Skeletal muscle tissue (tissue), 4 donors: ENCODE results near the gene TFAP2E. TPM values are rescaled to one million over a fixed set of nuclear protein-coding genes. Genes with fewer than 3 reads are reported as not detected.

Experiments
- H3K27ac ChIP-seq: one replicate; pipeline ENCODE4 v1.7.0; 2013; ENCODE audit warnings: mild to moderate bottlenecking, low read depth, low read length, inconsistent platforms
- H3K27me3 ChIP-seq, 3 donors: one replicate each; pipeline ENCODE4 v1.7.0; 2013; ENCODE audit warnings: low read length in 3 of 3; ENCODE audit not compliant: control insufficient read depth in 3 of 3, insufficient read depth in 3 of 3
- H3K36me3 ChIP-seq, 3 donors: one replicate each; pipeline ENCODE4 v1.7.0; 2013; ENCODE audit warnings: low read length in 3 of 3; ENCODE audit not compliant: control insufficient read depth in 3 of 3, insufficient read depth in 3 of 3
- H3K4me1 ChIP-seq, 3 donors: one replicate each; pipeline ENCODE4 v1.7.0; 2013; ENCODE audit warnings: low read length in 3 of 3, mild to moderate bottlenecking in 3 of 3; ENCODE audit not compliant: control insufficient read depth in 3 of 3, insufficient read depth in 3 of 3
- H3K4me3 ChIP-seq, 3 donors: one replicate each; pipeline ENCODE4 v1.7.0; 2013; ENCODE audit warnings: low read length in 3 of 3
- H3K9ac ChIP-seq, 3 donors: one replicate each; pipeline ENCODE4 v1.7.0; 2013; ENCODE audit warnings: low read length in 3 of 3, mild to moderate bottlenecking in 3 of 3, moderate library complexity in 2 of 3, low read depth in 1 of 3
- H3K9me3 ChIP-seq, 3 donors: one replicate each; pipeline ENCODE4 v1.7.0; 2013; ENCODE audit warnings: low read length in 3 of 3; ENCODE audit not compliant: control insufficient read depth in 3 of 3
- total RNA-seq: library from RNA; depleted of rRNA; stranded (reverse); fragments of >200 nt; gene quantifications from one replicate; pipeline ENCODE4 v1.2.3, GENCODE V29; 2014
- donor health status: Osteomylitis.

The TFAP2E gene
- total RNA-seq, 1 donor from 2014 or later = 0.52 TPM

- no peak overlapping the region for H3K9ac ChIP-seq
- no peaks in the 10 kb centered on the region for H3K27me3 ChIP-seq
- H3K36me3 ChIP-seq = no peaks in the 10 kb centered on the region
- peaks cover 26 to 44% (median 38%) of the 10 kb centered on the region in 3 donors for H3K4me1 ChIP-seq
- H3K4me3 ChIP-seq = no peak overlapping the region
- no peaks in the 10 kb centered on the region for H3K9me3 ChIP-seq
- H3K27ac ChIP-seq = no peak overlapping the region
Measured at GRCh38 chr1:35537806-35538205, 35.3 kb upstream of the TFAP2E start.

DNA sequence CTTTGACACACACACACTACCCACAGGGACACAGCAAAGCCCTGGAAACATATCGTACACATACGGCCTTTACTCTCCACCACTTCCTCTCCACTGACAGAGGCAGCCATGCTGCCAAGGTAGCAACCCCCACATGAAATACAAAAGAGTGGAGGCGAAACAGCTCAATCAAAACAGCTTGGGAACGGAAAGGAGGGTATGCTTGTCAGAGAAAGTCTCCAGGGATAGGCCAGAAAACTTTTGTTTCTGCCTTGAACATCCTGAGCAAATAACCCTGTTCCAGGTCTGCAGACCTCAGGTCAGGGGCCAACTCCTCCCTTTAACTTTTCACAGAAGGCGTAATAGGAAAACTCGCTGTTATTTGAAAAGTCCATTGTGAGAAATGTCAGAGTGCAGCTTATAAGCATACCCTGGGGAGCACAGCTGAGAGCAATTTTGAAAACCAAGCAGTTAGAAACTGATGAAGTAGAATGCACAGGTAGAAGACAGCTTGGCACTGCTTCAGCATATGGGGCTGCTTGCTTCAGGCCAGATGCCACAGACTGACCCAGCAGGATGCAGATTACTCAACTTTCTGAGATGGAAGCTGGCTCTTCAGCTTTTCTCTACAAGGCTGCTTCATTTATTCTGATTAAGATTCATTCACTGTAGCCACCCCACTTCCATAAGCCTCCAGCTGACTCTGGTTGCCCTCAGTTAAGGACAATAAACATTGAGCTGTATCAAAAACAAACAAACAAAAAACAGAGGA lies 33.9 kb upstream of the TFAP2E start:
- H3K27ac ChIP-seq = peak overlapping the region; percentile 45
- H3K4me1 ChIP-seq = peaks cover 24 to 38% (median 38%) of the 10 kb centered on the region in 3 donors
- no peak overlapping the region for H3K9ac ChIP-seq
- no peaks in the 10 kb centered on the region for H3K27me3 ChIP-seq
- H3K4me3 ChIP-seq = no peak overlapping the region
- no peaks in the 10 kb centered on the region for H3K9me3 ChIP-seq
- H3K36me3 ChIP-seq = no peaks in the 10 kb centered on the region

- Histone ChIP-seq H3K36me3 (no peaks in the 10 kb centered on the region), H3K9ac (no peak overlapping the region), H3K4me1 (peaks cover 26 to 42% (median 39%) of the 10 kb centered on the region in 3 donors), H3K27ac (peak overlapping the region; percentile 45), H3K4me3 (no peak overlapping the region), H3K9me3 (no peaks in the 10 kb centered on the region), H3K27me3 (no peaks in the 10 kb centered on the region)
Measured at GRCh38 chr1:35539824-35540261, 33.3 kb upstream of the TFAP2E start.

DNA sequence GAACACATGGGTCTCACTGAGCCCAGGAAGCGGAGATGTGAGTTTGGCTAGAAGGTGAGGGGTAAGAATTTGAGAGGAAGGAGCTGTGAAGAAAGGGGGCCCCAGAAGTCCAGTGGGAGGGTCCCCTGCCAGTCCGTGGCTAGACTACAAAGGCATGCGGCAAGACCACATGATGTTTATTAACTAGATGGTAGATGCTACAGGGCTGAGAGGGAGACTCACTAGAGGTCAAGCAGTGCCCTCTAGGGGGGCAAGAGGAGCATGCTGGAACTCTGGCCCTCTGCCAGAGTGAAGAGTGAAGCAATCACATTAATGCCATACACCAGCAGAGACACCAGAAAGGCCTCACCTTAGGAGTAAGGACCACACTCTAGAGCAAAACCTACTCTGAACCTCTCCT lies 28.1 kb upstream of the TFAP2E start:
- Histone ChIP-seq H3K4me1 (peaks cover 12 to 28% (median 18%) of the 10 kb centered on the region in 3 donors), H3K36me3 (peaks cover 0 to 7% (median 0%) of the 10 kb centered on the region in 3 donors), H3K27ac (no peak overlapping the region), H3K4me3 (no peak overlapping the region), H3K9me3 (no peaks in the 10 kb centered on the region), H3K27me3 (no peaks in the 10 kb centered on the region), H3K9ac (peak overlapping the region in 2 of 3 donors; percentile 9 to 38)

DNA sequence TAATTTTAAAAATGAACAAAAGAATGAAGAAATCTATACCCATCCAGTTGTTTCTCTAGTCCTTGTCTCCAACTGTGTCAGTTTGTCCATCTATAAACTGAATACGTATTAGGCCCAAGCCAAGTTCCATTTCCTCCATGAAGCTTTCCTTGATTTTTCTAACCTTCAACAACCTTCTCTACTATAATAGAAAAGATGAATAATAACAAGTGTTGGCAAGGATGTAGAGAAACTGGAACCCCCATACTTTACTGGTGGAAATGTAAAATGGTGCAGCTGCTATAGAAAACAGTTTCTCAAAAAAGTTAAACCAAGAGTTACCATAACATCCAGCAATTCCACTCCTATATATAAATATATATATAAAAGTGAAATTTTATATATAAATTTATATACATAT lies 26.5 kb upstream of the TFAP2E start:
- peaks cover 8 to 18% (median 13%) of the 10 kb centered on the region in 3 donors for H3K4me1 ChIP-seq
- H3K27ac ChIP-seq = no peak overlapping the region
- H3K4me3 ChIP-seq = no peak overlapping the region
- H3K9me3 ChIP-seq = no peaks in the 10 kb centered on the region
- H3K36me3 ChIP-seq = peaks cover 0 to 13% (median 4%) of the 10 kb centered on the region in 3 donors
- H3K27me3 ChIP-seq = no peaks in the 10 kb centered on the region
- no peak overlapping the region for H3K9ac ChIP-seq

GRCh38 chr1:35553851-35554250 lies 19.3 kb upstream of the TFAP2E start:
- Histone ChIP-seq H3K36me3 (peaks cover 8 to 25% (median 15%) of the 10 kb centered on the region in 3 donors), H3K9me3 (no peaks in the 10 kb centered on the region), H3K27me3 (no peaks in the 10 kb centered on the region), H3K4me3 (no peak overlapping the region), H3K27ac (no peak overlapping the region), H3K9ac (peak overlapping the region in 1 of 3 donors; percentile 13), H3K4me1 (peaks cover 31 to 42% (median 41%) of the 10 kb centered on the region in 3 donors)

GRCh38 chr1:35554266-35555211 lies 18.6 kb upstream of the TFAP2E start:
- no peaks in the 10 kb centered on the region for H3K9me3 ChIP-seq
- peak overlapping the region in 1 of 3 donors; percentile 7 for H3K4me3 ChIP-seq
- no peaks in the 10 kb centered on the region for H3K27me3 ChIP-seq
- H3K9ac ChIP-seq = peak overlapping the region in 1 of 3 donors; percentile 61
- peaks cover 8 to 25% (median 15%) of the 10 kb centered on the region in 3 donors for H3K36me3 ChIP-seq
- H3K4me1 ChIP-seq = peaks cover 31 to 46% (median 41%) of the 10 kb centered on the region in 3 donors
- no peak overlapping the region for H3K27ac ChIP-seq

DNA sequence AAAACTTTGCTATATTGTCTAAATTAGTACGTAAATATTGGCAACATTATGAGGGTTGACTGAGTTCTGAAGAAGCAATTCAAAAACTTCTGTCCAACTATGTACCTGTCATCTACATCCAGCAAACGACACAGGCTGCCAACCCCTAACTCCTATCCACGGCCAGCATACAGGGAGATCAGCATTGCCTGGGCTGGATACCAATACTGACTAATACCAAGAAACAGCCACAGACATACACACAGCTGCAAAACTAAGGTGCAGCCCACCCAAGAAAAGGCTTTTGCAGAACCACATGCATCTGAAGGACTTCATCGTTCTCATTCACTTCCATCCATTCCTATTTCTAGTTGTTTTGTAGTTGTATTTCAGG lies 17.9 kb upstream of the TFAP2E start:
- Histone ChIP-seq H3K4me1 (peaks cover 33 to 51% (median 41%) of the 10 kb centered on the region in 3 donors), H3K36me3 (peaks cover 8 to 22% (median 15%) of the 10 kb centered on the region in 3 donors), H3K4me3 (peak overlapping the region in 2 of 3 donors; percentile 7 to 21), H3K27me3 (no peaks in the 10 kb centered on the region), H3K27ac (peak overlapping the region; percentile 9), H3K9me3 (no peaks in the 10 kb centered on the region), H3K9ac (peak overlapping the region in 2 of 3 donors; percentile 0 to 61)

DNA sequence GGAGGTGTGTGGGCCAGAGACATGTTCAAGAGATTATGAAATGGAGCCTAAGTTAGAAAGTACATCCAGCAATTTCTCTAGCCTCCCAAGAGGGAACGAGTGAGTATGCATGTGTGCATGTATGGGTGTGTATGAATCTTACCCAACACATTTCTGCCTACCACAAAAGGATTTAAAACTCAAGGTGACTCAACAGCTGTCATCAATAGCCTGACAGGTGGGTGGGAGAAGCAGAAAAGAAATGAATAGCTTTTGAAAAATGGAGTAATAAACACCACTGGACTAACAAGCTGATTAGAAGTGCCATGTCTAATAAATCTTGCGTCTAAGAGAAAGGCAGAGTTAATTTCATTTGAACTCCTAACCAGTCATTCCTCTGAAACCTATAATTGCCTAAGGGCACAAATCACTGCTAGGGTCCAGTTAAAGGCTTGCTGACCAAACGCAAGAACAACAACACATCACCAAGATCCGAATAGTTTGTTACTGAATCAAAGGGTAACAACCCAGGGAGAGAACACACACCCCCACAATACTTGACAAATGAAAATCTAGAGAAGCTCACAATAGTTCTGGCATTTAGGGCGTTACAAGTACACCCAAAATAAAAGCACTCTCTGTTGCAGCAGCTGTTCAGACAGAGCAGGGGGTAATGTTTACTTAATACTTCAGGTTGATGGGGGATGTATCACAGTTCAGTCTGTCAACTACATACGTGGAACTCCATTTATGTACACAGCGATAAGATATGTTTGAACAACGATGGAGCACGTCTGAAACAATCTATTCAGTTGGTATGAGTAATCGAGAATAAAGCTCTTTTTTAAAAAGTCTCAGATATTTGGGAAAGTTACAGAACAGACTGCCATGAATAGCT lies 17.3 kb upstream of the TFAP2E start:
- Histone ChIP-seq H3K9ac (peak overlapping the region; percentile 0 to 98 (median 90)), H3K9me3 (no peaks in the 10 kb centered on the region), H3K36me3 (peaks cover 8 to 19% (median 15%) of the 10 kb centered on the region in 3 donors), H3K27me3 (no peaks in the 10 kb centered on the region), H3K4me1 (peaks cover 39 to 58% (median 46%) of the 10 kb centered on the region in 3 donors), H3K27ac (peak overlapping the region; percentile 9), H3K4me3 (peak overlapping the region in 2 of 3 donors; percentile 90 to 97)
